Fibroblast of pulmonary artery (primary cell): ENCODE measurements around the gene STEAP1.
"Not testable (repeated sequence)": the region's sequence is repeated elsewhere in the genome, so short reads cannot be mapped to it uniquely, and the experiment has no call there.

Source experiments
- DNase-seq: peaks from one replicate; pipeline ENCODE4 v3.0.0-alpha.2; 2010; ENCODE audit warnings: low read depth
- H3K4me3 ChIP-seq: replicated peaks from 2 replicates; pipeline ENCODE4 v1.5.1; 2011; ENCODE audit warnings: low read depth, mild to moderate bottlenecking, control low read depth, low read length, moderate library complexity
- CTCF ChIP-seq: IDR thresholded peaks from 2 replicates; pipeline ENCODE4 v1.5.1; 2011; ENCODE audit warnings: mild to moderate bottlenecking, control low read depth, low read length, inconsistent platforms; ENCODE audit errors: missing control alignments

STEAP1 gene

GRCh38 chr7:90153943-90154771 lies at the start of gene STEAP1:
TSS of gene STEAP1 (plus strand) at chr7:90154469. CDS start at chr7:90159789, 5,320 bp downstream.
- H3K4me3 ChIP-seq, result peak within 1 kb of the TSS; percentile 68
- peak; percentile 59 for TF ChIP-seq CTCF
- DNase-seq, result peak; percentile 95

- H3K4me3 ChIP-seq, DNase-seq: not testable (repeated sequence)
Measured at GRCh38 chr7:90114972-90115371, 39.3 kb upstream of the STEAP1 start.

GRCh38 chr7:90118551-90119177 lies 35.6 kb upstream of the STEAP1 start:
- DNase-seq, result peak; percentile 16
- H3K4me3 ChIP-seq, result peak overlapping the region; percentile 33

- TF ChIP-seq CTCF, result no peak
- peak overlapping the region; percentile 33 for H3K4me3 ChIP-seq
- DNase-seq, result peak; percentile 20
Measured at GRCh38 chr7:90119178-90119971, 34.9 kb upstream of the STEAP1 start.

GRCh38 chr7:90120205-90120604 lies 34.1 kb upstream of the STEAP1 start:
- not testable (repeated sequence) for DNase-seq, H3K4me3 ChIP-seq

- not testable (repeated sequence) for H3K4me3 ChIP-seq, DNase-seq
Measured at GRCh38 chr7:90131746-90132145, 22.5 kb upstream of the STEAP1 start.

GRCh38 chr7:90147079-90147960 lies 6.9 kb upstream of the STEAP1 start:
- DNase-seq, H3K4me3 ChIP-seq: not testable (repeated sequence)

- not testable (repeated sequence) for H3K4me3 ChIP-seq
- TF ChIP-seq CTCF, result peak; percentile 40
- DNase-seq, result peak; percentile 21
Measured at GRCh38 chr7:90149428-90149827, 4.8 kb upstream of the STEAP1 start.

GRCh38 chr7:90151884-90152283 lies 2.4 kb upstream of the STEAP1 start:
- not testable (repeated sequence) for H3K4me3 ChIP-seq, DNase-seq
